ENCODE results near the gene RUNX2. TPM values are rescaled to one million over a fixed set of nuclear protein-coding genes. Genes with fewer than 3 reads are reported as not detected.

RUNX2 gene
- total and polyA plus RNA-seq, 2 experiments from 2014 or later = 0.66 to 1.7 TPM

DNA sequence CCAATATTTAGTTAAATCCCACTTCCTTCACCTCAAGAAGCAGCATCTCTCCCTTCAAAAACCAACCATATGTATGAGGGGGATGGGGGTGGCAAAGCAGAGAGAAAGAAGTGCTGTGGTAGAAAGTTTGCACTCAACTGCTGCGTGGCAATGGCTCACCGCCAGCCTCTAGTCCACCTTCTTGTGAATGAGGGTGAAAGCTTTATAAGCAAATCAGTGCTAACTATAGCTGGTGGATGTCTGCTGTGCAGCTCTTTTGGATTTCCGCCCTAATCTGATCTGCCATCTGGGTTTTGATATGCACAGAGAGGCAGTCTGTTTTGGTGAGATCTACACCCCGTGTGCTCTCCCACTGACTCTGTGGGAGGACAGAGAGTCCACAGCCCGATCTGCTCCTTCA, 330.8 kb downstream of the RUNX2 start:
- H4K20me1 ChIP-seq (replicated peaks; ENCODE audit: insufficient read depth) = no peaks in the 10 kb centered on the region
- no peak for ATAC-seq
- no peak overlapping the region for H2AFZ ChIP-seq
- no peak overlapping the region for H3K4me3 Mint-ChIP-seq
- peaks cover 2% of the 10 kb centered on the region; the same call in 1 of the 3 replicates for H3K9me3 Mint-ChIP-seq
- H3K4me3 ChIP-seq = no peak overlapping the region
- no peak overlapping the region for H3K27ac Mint-ChIP-seq
- peaks cover 2% of the 10 kb centered on the region for H3K4me1 Mint-ChIP-seq
- no peak overlapping the region for H3K27ac ChIP-seq (ENCODE audit: low read depth)
- peaks cover 3% of the 10 kb centered on the region; the same call in 1 of the 2 replicates for H3K9me2 ChIP-seq (ENCODE audit: insufficient read depth)
- H3K27me3 Mint-ChIP-seq (ENCODE audit: insufficient read depth, low read depth, poor library complexity) = peaks cover 25% of the 10 kb centered on the region
- TF ChIP-seq, protein P1, sequence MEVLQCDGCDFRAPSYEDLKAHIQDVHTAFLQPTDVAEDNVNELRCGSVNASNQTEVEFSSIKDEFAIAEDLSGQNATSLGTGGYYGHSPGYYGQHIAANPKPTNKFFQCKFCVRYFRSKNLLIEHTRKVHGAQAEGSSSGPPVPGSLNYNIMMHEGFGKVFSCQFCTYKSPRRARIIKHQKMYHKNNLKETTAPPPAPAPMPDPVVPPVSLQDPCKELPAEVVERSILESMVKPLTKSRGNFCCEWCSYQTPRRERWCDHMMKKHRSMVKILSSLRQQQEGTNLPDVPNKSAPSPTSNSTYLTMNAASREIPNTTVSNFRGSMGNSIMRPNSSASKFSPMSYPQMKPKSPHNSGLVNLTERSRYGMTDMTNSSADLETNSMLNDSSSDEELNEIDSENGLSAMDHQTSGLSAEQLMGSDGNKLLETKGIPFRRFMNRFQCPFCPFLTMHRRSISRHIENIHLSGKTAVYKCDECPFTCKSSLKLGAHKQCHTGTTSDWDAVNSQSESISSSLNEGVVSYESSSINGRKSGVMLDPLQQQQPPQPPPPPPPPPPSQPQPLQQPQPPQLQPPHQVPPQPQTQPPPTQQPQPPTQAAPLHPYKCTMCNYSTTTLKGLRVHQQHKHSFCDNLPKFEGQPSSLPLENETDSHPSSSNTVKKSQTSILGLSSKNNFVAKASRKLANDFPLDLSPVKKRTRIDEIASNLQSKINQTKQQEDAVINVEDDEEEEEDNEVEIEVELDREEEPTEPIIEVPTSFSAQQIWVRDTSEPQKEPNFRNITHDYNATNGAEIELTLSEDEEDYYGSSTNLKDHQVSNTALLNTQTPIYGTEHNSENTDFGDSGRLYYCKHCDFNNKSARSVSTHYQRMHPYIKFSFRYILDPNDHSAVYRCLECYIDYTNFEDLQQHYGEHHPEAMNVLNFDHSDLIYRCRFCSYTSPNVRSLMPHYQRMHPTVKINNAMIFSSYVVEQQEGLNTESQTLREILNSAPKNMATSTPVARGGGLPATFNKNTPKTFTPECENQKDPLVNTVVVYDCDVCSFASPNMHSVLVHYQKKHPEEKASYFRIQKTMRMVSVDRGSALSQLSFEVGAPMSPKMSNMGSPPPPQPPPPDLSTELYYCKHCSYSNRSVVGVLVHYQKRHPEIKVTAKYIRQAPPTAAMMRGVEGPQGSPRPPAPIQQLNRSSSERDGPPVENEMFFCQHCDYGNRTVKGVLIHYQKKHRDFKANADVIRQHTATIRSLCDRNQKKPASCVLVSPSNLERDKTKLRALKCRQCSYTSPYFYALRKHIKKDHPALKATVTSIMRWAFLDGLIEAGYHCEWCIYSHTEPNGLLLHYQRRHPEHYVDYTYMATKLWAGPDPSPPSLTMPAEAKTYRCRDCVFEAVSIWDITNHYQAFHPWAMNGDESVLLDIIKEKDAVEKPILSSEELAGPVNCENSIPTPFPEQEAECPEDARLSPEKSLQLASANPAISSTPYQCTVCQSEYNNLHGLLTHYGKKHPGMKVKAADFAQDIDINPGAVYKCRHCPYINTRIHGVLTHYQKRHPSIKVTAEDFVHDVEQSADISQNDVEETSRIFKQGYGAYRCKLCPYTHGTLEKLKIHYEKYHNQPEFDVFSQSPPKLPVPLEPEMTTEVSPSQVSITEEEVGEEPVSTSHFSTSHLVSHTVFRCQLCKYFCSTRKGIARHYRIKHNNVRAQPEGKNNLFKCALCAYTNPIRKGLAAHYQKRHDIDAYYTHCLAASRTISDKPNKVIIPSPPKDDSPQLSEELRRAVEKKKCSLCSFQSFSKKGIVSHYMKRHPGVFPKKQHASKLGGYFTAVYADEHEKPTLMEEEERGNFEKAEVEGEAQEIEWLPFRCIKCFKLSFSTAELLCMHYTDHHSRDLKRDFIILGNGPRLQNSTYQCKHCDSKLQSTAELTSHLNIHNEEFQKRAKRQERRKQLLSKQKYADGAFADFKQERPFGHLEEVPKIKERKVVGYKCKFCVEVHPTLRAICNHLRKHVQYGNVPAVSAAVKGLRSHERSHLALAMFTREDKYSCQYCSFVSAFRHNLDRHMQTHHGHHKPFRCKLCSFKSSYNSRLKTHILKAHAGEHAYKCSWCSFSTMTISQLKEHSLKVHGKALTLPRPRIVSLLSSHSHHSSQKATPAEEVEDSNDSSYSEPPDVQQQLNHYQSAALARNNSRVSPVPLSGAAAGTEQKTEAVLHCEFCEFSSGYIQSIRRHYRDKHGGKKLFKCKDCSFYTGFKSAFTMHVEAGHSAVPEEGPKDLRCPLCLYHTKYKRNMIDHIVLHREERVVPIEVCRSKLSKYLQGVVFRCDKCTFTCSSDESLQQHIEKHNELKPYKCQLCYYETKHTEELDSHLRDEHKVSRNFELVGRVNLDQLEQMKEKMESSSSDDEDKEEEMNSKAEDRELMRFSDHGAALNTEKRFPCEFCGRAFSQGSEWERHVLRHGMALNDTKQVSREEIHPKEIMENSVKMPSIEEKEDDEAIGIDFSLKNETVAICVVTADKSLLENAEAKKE (CRISPR knock-in tag; IDR thresholded peaks at IDR 0.05) = no peak
- H3K36me3 ChIP-seq (ENCODE audit: insufficient read depth) = no peaks in the 10 kb centered on the region
- H3K4me1 ChIP-seq (ENCODE audit: insufficient read depth) = peaks cover 2% of the 10 kb centered on the region; the same call in 1 of the 2 replicates
- H3F3A ChIP-seq (replicated peaks; ENCODE audit: low read depth) = no peaks in the 10 kb centered on the region
- no peak for DNase-seq (ENCODE audit: low spot score)
- no peaks in the 10 kb centered on the region for H3K79me2 ChIP-seq (replicated peaks; ENCODE audit: insufficient read depth)
- no peak overlapping the region for H3K4me2 ChIP-seq
- peaks cover 27% of the 10 kb centered on the region for H3K27me3 ChIP-seq (ENCODE audit: insufficient read depth)
- H3K36me3 Mint-ChIP-seq (ENCODE audit: low read depth) = no peaks in the 10 kb centered on the region; the same call in 2 of the 3 replicates

GRCh38 chr6:45661661-45662060, 333.5 kb downstream of the RUNX2 start:
- no peak for TF ChIP-seq CREB1 (CRISPR knock-in tag; IDR thresholded peaks at IDR 0.05; ENCODE audit: low read depth)
- TF ChIP-seq, protein P2, sequence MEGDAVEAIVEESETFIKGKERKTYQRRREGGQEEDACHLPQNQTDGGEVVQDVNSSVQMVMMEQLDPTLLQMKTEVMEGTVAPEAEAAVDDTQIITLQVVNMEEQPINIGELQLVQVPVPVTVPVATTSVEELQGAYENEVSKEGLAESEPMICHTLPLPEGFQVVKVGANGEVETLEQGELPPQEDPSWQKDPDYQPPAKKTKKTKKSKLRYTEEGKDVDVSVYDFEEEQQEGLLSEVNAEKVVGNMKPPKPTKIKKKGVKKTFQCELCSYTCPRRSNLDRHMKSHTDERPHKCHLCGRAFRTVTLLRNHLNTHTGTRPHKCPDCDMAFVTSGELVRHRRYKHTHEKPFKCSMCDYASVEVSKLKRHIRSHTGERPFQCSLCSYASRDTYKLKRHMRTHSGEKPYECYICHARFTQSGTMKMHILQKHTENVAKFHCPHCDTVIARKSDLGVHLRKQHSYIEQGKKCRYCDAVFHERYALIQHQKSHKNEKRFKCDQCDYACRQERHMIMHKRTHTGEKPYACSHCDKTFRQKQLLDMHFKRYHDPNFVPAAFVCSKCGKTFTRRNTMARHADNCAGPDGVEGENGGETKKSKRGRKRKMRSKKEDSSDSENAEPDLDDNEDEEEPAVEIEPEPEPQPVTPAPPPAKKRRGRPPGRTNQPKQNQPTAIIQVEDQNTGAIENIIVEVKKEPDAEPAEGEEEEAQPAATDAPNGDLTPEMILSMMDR (conservative IDR thresholded peaks at IDR 0.05; ENCODE audit: low read depth in 2 of 2) = no peak
- TF ChIP-seq EZH2phosphoT487 (IDR thresholded peaks at IDR 0.05; ENCODE audit: unreplicated experiment) = no peak
- no peak for ATAC-seq
- Histone ChIP-seq H3K36me3 (ENCODE audit: insufficient read depth) (no peaks in the 10 kb centered on the region), H3K4me2 (no peak overlapping the region), H3K27me3 (ENCODE audit: insufficient read depth) (peaks cover 42% of the 10 kb centered on the region), H3K79me2 (replicated peaks; ENCODE audit: insufficient read depth) (no peaks in the 10 kb centered on the region), H2AFZ (no peak overlapping the region), H4K20me1 (replicated peaks; ENCODE audit: insufficient read depth) (no peaks in the 10 kb centered on the region), H3K4me1 (ENCODE audit: insufficient read depth) (peaks cover 13% of the 10 kb centered on the region), H3K9me2 (ENCODE audit: insufficient read depth) (no peaks in the 10 kb centered on the region), H3K4me3 (no peak overlapping the region), H3K27ac (ENCODE audit: low read depth) (no peak overlapping the region), H3F3A (replicated peaks; ENCODE audit: low read depth) (no peaks in the 10 kb centered on the region)
- peaks cover 2% of the 10 kb centered on the region; the same call in 1 of the 3 replicates for H3K9me3 Mint-ChIP-seq
- no peak for DNase-seq (ENCODE audit: low spot score)
- H3K27me3 Mint-ChIP-seq (ENCODE audit: insufficient read depth, low read depth, poor library complexity) = peaks cover 38% of the 10 kb centered on the region
- no peak overlapping the region for H3K27ac Mint-ChIP-seq
- H3K36me3 Mint-ChIP-seq (ENCODE audit: low read depth) = no peaks in the 10 kb centered on the region; the same call in 2 of the 3 replicates
- H3K4me3 Mint-ChIP-seq = no peak overlapping the region
- H3K4me1 Mint-ChIP-seq = peaks cover 22% of the 10 kb centered on the region
